ENCODE results near the gene NBEAL2.

GRCh38 chr3:46957092-46957820, 22.2 kb upstream of the NBEAL2 start:
- TF ChIP-seq CTCF (IDR thresholded peaks at IDR 0.05), result no peak
- no peak for TF ChIP-seq POLR2A (IDR thresholded peaks at IDR 0.05)
